ENCODE measurements around the gene SPAG17. TPM values are rescaled to one million over a fixed set of nuclear protein-coding genes. Genes with fewer than 3 reads are reported as not detected.

SPAG17 gene
- total and polyA plus RNA-seq, 2 of the 4 experiments (the other 2 are of a cell fraction) = 0.10 TPM; not detected in 1

GRCh38 chr1:117981455-117982192 lies 203.4 kb downstream of the SPAG17 start:
- Histone ChIP-seq H3K4me2 (ENCODE audit: low read depth, low read length) (no peak overlapping the region), H3K79me1 (ENCODE audit: low read depth in 1 of 2, low read length in 2 of 2) (no peaks in the 10 kb centered on the region), H3K23ac (ENCODE audit: low read depth, low read length) (no peak overlapping the region), H3K4ac (ENCODE audit: low read depth, low read length) (no peak overlapping the region), H3K27ac (ENCODE audit: insufficient read depth, low read length) (no peak overlapping the region), H4K5ac (ENCODE audit: low read depth, low read length) (no peak overlapping the region), H2AFZ (replicated peaks; ENCODE audit: low read length, poor library complexity) (no peak overlapping the region), H3K4me1 (ENCODE audit: control insufficient read depth, insufficient read depth, low read length) (no peaks in the 10 kb centered on the region), H3K56ac (ENCODE audit: extremely low read depth, insufficient read depth, low read length) (no peak overlapping the region), H4K8ac (ENCODE audit: low read depth in 2 of 2, low read length in 2 of 2) (no peak overlapping the region), H3K36me3 (ENCODE audit: control insufficient read depth, insufficient read depth, low read length) (no peaks in the 10 kb centered on the region), H2AK5ac (ENCODE audit: low read depth, low read length) (no peak overlapping the region), H3K9ac (ENCODE audit: low read depth, low read length) (no peak overlapping the region), H2BK20ac (ENCODE audit: low read depth, low read length) (no peak overlapping the region), H2BK120ac (ENCODE audit: low read depth, low read length) (no peak overlapping the region), H3K27me3 (ENCODE audit: control insufficient read depth, insufficient read depth, low read length) (peaks cover 3% of the 10 kb centered on the region), H2BK5ac (ENCODE audit: low read depth, low read length, poor library complexity, severe bottlenecking) (no peak overlapping the region), H2BK15ac (ENCODE audit: low read depth, low read length) (no peak overlapping the region), H3K18ac (ENCODE audit: low read depth, low read length) (no peak overlapping the region), H3K9me1 (ENCODE audit: insufficient read depth, low read length) (no peaks in the 10 kb centered on the region; the same call in 1 of the 2 replicates), H4K91ac (ENCODE audit: insufficient read depth, low read depth, low read length) (no peak overlapping the region), H3K14ac (replicated peaks; ENCODE audit: low read depth, low read length) (no peak overlapping the region), H3K4me3 (ENCODE audit: insufficient read depth, low read depth, low read length) (no peak overlapping the region), H4K20me1 (ENCODE audit: insufficient read depth, low read length) (no peaks in the 10 kb centered on the region), H2AK9ac (replicated peaks; ENCODE audit: low read depth, low read length, poor library complexity) (no peak overlapping the region), H3K9me3 (ENCODE audit: control insufficient read depth, insufficient read depth, low read length) (no peaks in the 10 kb centered on the region)
- no CpG with 5 or more reads among the region's 5 CpGs for WGBS, 2 experiments (ENCODE audit: extremely low coverage in 2 of 2, insufficient read length in 1 of 2)
- BruUV-seq (replicated peaks) = no TSS peak
- CTCF ChIA-PET = interaction anchor here (0.6 kb wide), 2 partner anchors 11 to 14 kb away, joined by 3 to 6 read pairs; no protein-coding TSS in a partner anchor
- in situ Hi-C loops (cut with MboI; ENCODE audit: low sequenced_read_pairs) = no loop called here
- POLR2A ChIA-PET (ENCODE audit: unreplicated experiment) = no interaction called here
- DNase-seq (no peak), ATAC-seq (ENCODE audit: low read depth) (no peak)
- dilution Hi-C loops (cut with HindIII; ENCODE audit: low sequenced_read_pairs, unreplicated experiment) = no loop called here
- TF ChIP-seq MAFK (IDR thresholded peaks at IDR 0.05; ENCODE audit: low read depth, low read length) (no peak), MAZ (IDR thresholded peaks at IDR 0.05; ENCODE audit: borderline replicate concordance, low read depth, low read length) (no peak), RFX5 (IDR thresholded peaks at IDR 0.05; ENCODE audit: low read depth, low read length) (no peak), NFE2L2 (IDR thresholded peaks at IDR 0.05; ENCODE audit: low read depth, low read length) (no peak), POLR2A (IDR thresholded peaks at IDR 0.05; ENCODE audit: low read depth, low read length) (no peak), RCOR1 (IDR thresholded peaks at IDR 0.05; ENCODE audit: insufficient replicate concordance, low read length) (no peak), CHD1 (IDR thresholded peaks at IDR 0.05; ENCODE audit: low read depth, low read length) (no peak), ELK1 (IDR thresholded peaks at IDR 0.05; ENCODE audit: borderline replicate concordance, low read depth, low read length) (no peak), CEBPB (IDR thresholded peaks at IDR 0.05; ENCODE audit: low read depth, low read length) (no peak), SMC3 (IDR thresholded peaks at IDR 0.05; ENCODE audit: low read depth, low read length) (no peak), CTCF (conservative IDR thresholded peaks at IDR 0.05; ENCODE audit: low read depth, low read length) (no peak), MXI1 (IDR thresholded peaks at IDR 0.05; ENCODE audit: borderline replicate concordance, low read depth, low read length) (no peak)
- intact Hi-C loops (cut with micrococcal nuclease) = no loop called here

Data from IMR-90 (cell line).